H1 (cell line): ENCODE measurements around the gene KLHL35. TPM values are rescaled to one million over a fixed set of nuclear protein-coding genes. Genes with fewer than 3 reads are reported as not detected.

Source experiments
- CTCF ChIA-PET: fragments of 300-600 bp; sonication (Branson Sonifier 250); formaldehyde crosslinking; loops from one replicate; lab custom pipeline; 2021; ENCODE audit not compliant: partially characterized antibody; lab: Charles Lee
- POLR2A ChIA-PET: fragments of 300-600 bp; sonication (Branson Sonifier 250); formaldehyde crosslinking; loops from one replicate; lab custom pipeline; 2021; ENCODE audit warnings: inconsistent platforms; ENCODE audit not compliant: partially characterized antibody; lab: Charles Lee
- DNase-seq, 2 experiments: peaks; one replicate each; pipeline versions ENCODE4 v3.0.0 to v3.0.0-alpha.2; 2010 to 2022; ENCODE audit warnings: low spot score in 2 of 2, low read depth in 1 of 2, mixed read lengths in 1 of 2
- FAIRE-seq: peaks from 2 replicates; lab custom pipeline; 2011; peaks lifted over from hg19 to GRCh38; lab: Jason Lieb, UNC
- H2AFZ ChIP-seq: 2 replicates; pipeline ENCODE4 v1.8.1; 2012; ENCODE audit warnings: low read length, inconsistent platforms
- H2AK5ac ChIP-seq: 2 replicates; pipeline ENCODE4 v1.6.1; 2013; ENCODE audit warnings: low read depth, low read length
- H2BK120ac ChIP-seq: replicated peaks from 2 replicates; pipeline ENCODE3; 2013; ENCODE audit warnings: low read depth, low read length, inconsistent platforms
- H2BK12ac ChIP-seq: 2 replicates; pipeline ENCODE4 v1.6.1; 2013; ENCODE audit warnings: low read depth, low read length
- H2BK15ac ChIP-seq: 2 replicates; pipeline ENCODE4 v1.6.1; 2013; ENCODE audit warnings: low read length
- H2BK20ac ChIP-seq: 2 replicates; pipeline ENCODE4 v1.6.1; 2013; ENCODE audit warnings: low read length
- H2BK5ac ChIP-seq: 2 replicates; pipeline ENCODE4 v1.6.1; 2013; ENCODE audit warnings: low read depth, low read length
- H3K14ac ChIP-seq: 2 replicates; pipeline ENCODE4 v1.6.1; 2013; ENCODE audit warnings: inconsistent platforms; ENCODE audit not compliant: insufficient read length
- H3K18ac ChIP-seq: 2 replicates; pipeline ENCODE4 v1.6.1; 2013; ENCODE audit warnings: low read length; ENCODE audit errors: extremely low read depth
- H3K23ac ChIP-seq: 2 replicates; pipeline ENCODE4 v1.6.1; 2013; ENCODE audit warnings: inconsistent platforms; ENCODE audit not compliant: insufficient read length
- H3K23me2 ChIP-seq: 2 replicates; pipeline ENCODE4 v1.6.1; 2013; ENCODE audit warnings: low read depth, low read length
- H3K27ac ChIP-seq: 2 replicates; pipeline ENCODE4 v1.6.1; 2011; ENCODE audit warnings: low read depth, low read length, inconsistent platforms
- H3K27me3 ChIP-seq, 4 experiments: replicated peaks in 1 of 4; 1 replicate in 1 of 4; 2 replicates in 3 of 4; pipeline versions ENCODE4 v1.6.1 to v1.8.1; 2011 to 2013; ENCODE audit warnings: low read length in 3 of 4, mild to moderate bottlenecking in 3 of 4, inconsistent platforms in 2 of 4, mixed read lengths in 2 of 4, moderate library complexity in 1 of 4; ENCODE audit not compliant: control insufficient read depth in 3 of 4, insufficient read depth in 3 of 4; ENCODE audit errors: extremely low read depth in 1 of 4
- H3K36me3 ChIP-seq, 4 experiments: 2 replicates each; pipeline versions ENCODE4 v1.6.1 to v1.8.1; 2011 to 2013; ENCODE audit warnings: mild to moderate bottlenecking in 4 of 4, low read length in 3 of 4, moderate library complexity in 2 of 4, control low read depth in 1 of 4, inconsistent platforms in 1 of 4; ENCODE audit not compliant: insufficient read depth in 4 of 4, control insufficient read depth in 2 of 4
- H3K4ac ChIP-seq: replicated peaks from 2 replicates; pipeline ENCODE3; 2013; ENCODE audit warnings: low read length, low read depth, mixed read lengths, inconsistent platforms; ENCODE audit not compliant: insufficient read length
- H3K4me1 ChIP-seq, 4 experiments: replicated peaks in 1 of 4; 1 replicate in 1 of 4; 2 replicates in 3 of 4; pipeline versions ENCODE4 v1.6.1 to v1.8.1; 2011 to 2013; ENCODE audit warnings: low read length in 3 of 4, inconsistent platforms in 2 of 4, mixed read lengths in 1 of 4; ENCODE audit not compliant: insufficient read depth in 4 of 4, control insufficient read depth in 3 of 4
- H3K4me2 ChIP-seq, 2 experiments: 2 replicates each; pipeline versions ENCODE4 v1.6.1 to v1.8.1; 2011 to 2013; ENCODE audit warnings: low read depth in 2 of 2, low read length in 2 of 2, control low read depth in 1 of 2, inconsistent platforms in 1 of 2, mild to moderate bottlenecking in 1 of 2; ENCODE audit not compliant: insufficient read depth in 1 of 2
- H3K4me3 ChIP-seq, 4 experiments: fragments of 200-600, 300-600 bp in 1 of 4; sonication (generic), shearing (Covaris generic), sonication (Bioruptor Twin) in 1 of 4; 2 replicates each; pipeline versions ENCODE4 v1.5.1 to v1.8.1; 2011 to 2016; ENCODE audit warnings: low read length in 4 of 4, low read depth in 3 of 4, control low read depth in 2 of 4, inconsistent platforms in 2 of 4, mild to moderate bottlenecking in 2 of 4, mixed read lengths in 1 of 4, moderate library complexity in 1 of 4; ENCODE audit not compliant: insufficient read depth in 2 of 4; ENCODE audit errors: extremely low read depth in 1 of 4
- H3K56ac ChIP-seq: replicated peaks from 2 replicates; pipeline ENCODE3; 2013; ENCODE audit warnings: low read depth, mild to moderate bottlenecking, mixed read lengths, low read length, inconsistent platforms; ENCODE audit not compliant: insufficient read length
- H3K79me1 ChIP-seq: 2 replicates; pipeline ENCODE4 v1.6.1; 2013; ENCODE audit warnings: low read depth, low read length, control low read depth
- H3K79me2 ChIP-seq, 2 experiments: 2 replicates each; pipeline versions ENCODE4 v1.6.1 to v1.8.1; 2012 to 2013; ENCODE audit warnings: low read length in 2 of 2, mild to moderate bottlenecking in 2 of 2, inconsistent platforms in 1 of 2; ENCODE audit not compliant: insufficient read depth in 2 of 2, control insufficient read depth in 1 of 2
- H3K9ac ChIP-seq, 4 experiments: replicated peaks in 1 of 4; 1 replicate in 1 of 4; 2 replicates in 3 of 4; pipeline versions ENCODE4 v1.6.1 to v1.8.1; 2011 to 2013; ENCODE audit warnings: low read depth in 3 of 4, low read length in 3 of 4, control low read depth in 2 of 4, mild to moderate bottlenecking in 2 of 4, moderate library complexity in 2 of 4, inconsistent platforms in 1 of 4; ENCODE audit errors: extremely low read depth in 1 of 4
- H3K9me3 ChIP-seq, 2 experiments: 2 replicates each; pipeline versions ENCODE4 v1.6.1 to v1.8.1; 2012 to 2013; ENCODE audit warnings: mild to moderate bottlenecking in 2 of 2, moderate library complexity in 2 of 2, control low read depth in 1 of 2, inconsistent platforms in 1 of 2, low read depth in 1 of 2, low read length in 1 of 2, mixed read lengths in 1 of 2; ENCODE audit not compliant: insufficient read depth in 2 of 2
- H4K20me1 ChIP-seq, 2 experiments: replicated peaks in 1 of 2; 2 replicates each; pipeline versions ENCODE3 to v1.8.1; 2011 to 2013; ENCODE audit warnings: inconsistent platforms in 2 of 2, low read length in 2 of 2, mild to moderate bottlenecking in 1 of 2; ENCODE audit not compliant: insufficient read depth in 2 of 2, control insufficient read depth in 1 of 2
- H4K5ac ChIP-seq: 2 replicates; pipeline ENCODE4 v1.6.1; 2013; ENCODE audit warnings: low read length, low read depth, mixed read lengths, inconsistent platforms; ENCODE audit not compliant: insufficient read length
- H4K8ac ChIP-seq: 2 replicates; pipeline ENCODE4 v1.8.0; 2013; ENCODE audit warnings: mild to moderate bottlenecking, moderate library complexity, low read length, inconsistent platforms; ENCODE audit not compliant: insufficient read depth; ENCODE audit errors: extremely low read depth
- H4K91ac ChIP-seq: replicated peaks from 2 replicates; pipeline ENCODE3; 2013; ENCODE audit warnings: low read length, mixed read lengths, inconsistent platforms; ENCODE audit not compliant: insufficient read length
- ASH2L ChIP-seq: fragments of 200-600, 300-600 bp; sonication (generic); IDR thresholded peaks from one replicate; pipeline ENCODE4 v1.7.1; 2017; ENCODE audit warnings: low read length
- BACH1 ChIP-seq: IDR thresholded peaks from 2 replicates; pipeline ENCODE4 v1.6.1; 2012; ENCODE audit warnings: low read length, improper control_type of control experiment
- CBX5 ChIP-seq: fragments of 300-800, 300-1000 bp; sonication (generic); IDR thresholded peaks from 2 replicates; pipeline ENCODE4 v1.7.1; 2016; ENCODE audit warnings: antibody characterized with exemption, low read length, low read depth
- CEBPB ChIP-seq: IDR thresholded peaks from 2 replicates; pipeline ENCODE4 v1.6.1; 2012; ENCODE audit warnings: low read depth, low read length
- CREB1 ChIP-seq: IDR thresholded peaks from 2 replicates; pipeline ENCODE4 v1.6.1; 2012; ENCODE audit warnings: inconsistent platforms
- E2F6 ChIP-seq: IDR thresholded peaks from 2 replicates; pipeline ENCODE4 v1.6.1; 2012; ENCODE audit warnings: inconsistent platforms
- EZH2 ChIP-seq: fragments of 200-600 bp; sonication (generic); IDR thresholded peaks from 2 replicates; pipeline ENCODE4 v1.7.1; 2012; ENCODE audit warnings: low read depth, mild to moderate bottlenecking, moderate library complexity, low read length, inconsistent platforms; ENCODE audit not compliant: severe bottlenecking
- MAFK ChIP-seq: IDR thresholded peaks from 2 replicates; pipeline ENCODE4 v1.6.1; 2012; ENCODE audit warnings: low read depth, mild to moderate bottlenecking, improper control_type of control experiment, low read length
- NRF1 ChIP-seq: IDR thresholded peaks from 2 replicates; pipeline ENCODE4 v1.6.1; 2011; ENCODE audit warnings: mild to moderate bottlenecking, low read depth, low read length, improper control_type of control experiment
- PHF8 ChIP-seq: fragments of 200-600 bp; sonication (generic); conservative IDR thresholded peaks from 2 replicates; pipeline ENCODE4 v1.7.1; 2012; ENCODE audit warnings: low read depth, mild to moderate bottlenecking, inconsistent platforms, low read length, moderate library complexity
- POLR2AphosphoS5 ChIP-seq: IDR thresholded peaks from 2 replicates; pipeline ENCODE4 v1.6.1; 2011; ENCODE audit warnings: low read depth, low read length
- RFX5 ChIP-seq: IDR thresholded peaks from 2 replicates; pipeline ENCODE4 v1.6.1; 2011; ENCODE audit warnings: low read depth, low read length, improper control_type of control experiment, borderline replicate concordance
- SIRT6 ChIP-seq: IDR thresholded peaks from one replicate; pipeline ENCODE4 v1.7.1; 2012; ENCODE audit warnings: low read length, inconsistent platforms
- TAF1 ChIP-seq: IDR thresholded peaks from 2 replicates; pipeline ENCODE4 v1.6.1; 2011; ENCODE audit warnings: mild to moderate bottlenecking, low read depth, low read length
- ZNF274 ChIP-seq: IDR thresholded peaks from 2 replicates; pipeline ENCODE4 v1.7.0; 2012; ENCODE audit warnings: low read length, borderline replicate concordance; ENCODE audit errors: extremely low read depth
- WGBS, 2 experiments: shearing (Covaris generic) in 1 of 2; methylation state at CpG; one replicate each; pipeline versions ENCODE4 v1.1.6 to v1.1.7; 2013 to 2015; ENCODE audit warnings: low lambda C conversion rate in 2 of 2, mixed read lengths in 2 of 2, inconsistent platforms in 1 of 2, low coverage in 1 of 2, missing lambda C conversion rate in 1 of 2; ENCODE audit not compliant: insufficient replicate concordance in 2 of 2, insufficient coverage in 1 of 2, insufficient read length in 1 of 2; ENCODE audit errors: extremely low coverage in 1 of 2, missing lambda C conversion rate in 1 of 2; 5-methylcytosine and 5-hydroxymethylcytosine counted together
- polyA plus RNA-seq, 7 experiments: library from polyadenylated mRNA; depleted of rRNA in 3 of 7; stranded (reverse) in 5 of 7; unstranded in 2 of 7; fragments of >200 nt in 5 of 7; fragments of 200-250 nt in 2 of 7; gene quantifications; 1 replicate in 5 of 7; 2 replicates in 1 of 7; 4 replicates in 1 of 7; pipeline versions ENCODE4 v1.2.1 to v1.2.3, GENCODE V29; 2011 to 2013; ENCODE audit warnings: missing spikeins in 2 of 7, mixed read lengths in 2 of 7
- total RNA-seq: library from RNA; stranded (reverse); fragmentation: NEBNext Ultra II Directional; extraction: Animal tissue kit (Norgen Biotek cat#: 25700); gene quantifications from 2 replicates; pipeline ENCODE4 v1.2.1, GENCODE V29; 2021

The KLHL35 gene
- total and polyA plus RNA-seq, 2 of the 8 experiments (the other 6 are each of a cell fraction or from before 2014, with no cell fraction given) = 0.35 to 0.41 TPM

- Histone ChIP-seq H2BK12ac (no peak overlapping the region), H2AFZ (no peak overlapping the region), H3K56ac (no peak overlapping the region), H3K4ac (no peak overlapping the region), H3K14ac (no peak overlapping the region), H3K27ac (no peak overlapping the region), H3K23ac (no peak overlapping the region), H2BK120ac (no peak overlapping the region), H4K91ac (no peak overlapping the region), H3K9me3 (no peaks in the 10 kb centered on the region), H3K23me2 (0 out of 2 replicates have a peak, but pooled peaks cover 2% of the 10 kb centered on the region), H3K79me1 (no peaks in the 10 kb centered on the region), H3K4me1 (no peaks in the 10 kb centered on the region), H2AK5ac (no peak overlapping the region), H3K4me2 (no peak overlapping the region), H3K27me3 (no peaks in the 10 kb centered on the region; a peak in 1 of 7 replicates), H2BK15ac (no peak overlapping the region), H2BK20ac (no peak overlapping the region), H3K18ac (no peak overlapping the region), H3K36me3 (no peaks in the 10 kb centered on the region), H4K20me1 (peaks cover 0 to 2% of the 10 kb centered on the region in 2 experiments), H2BK5ac (no peak overlapping the region), H4K5ac (no peak overlapping the region), H3K79me2 (no peaks in the 10 kb centered on the region), H3K9ac (no peak overlapping the region), H3K4me3 (no peak overlapping the region), H4K8ac (no peak overlapping the region)
- WGBS, 2 experiments = 78% methylated on average over 5 of the region's 5 CpGs; no CpG with 5 or more reads in 1 of the 2 experiments
- ChIA-PET CTCF (interaction anchor here (1.8 to 9.3 kb wide), 3 partner anchors 22 to 82 kb away, joined by 15 to 318 read pairs (median 26); partner anchors contain the start of gene GDPD5), POLR2A (no interaction called here)
- DNase-seq (no peak), FAIRE-seq (no peak)
- no peak for TF ChIP-seq ASH2L
- TF ChIP-seq RFX5 = no peak
- TF ChIP-seq CBX5 = no peak
- TF ChIP-seq E2F6 = no peak
- no peak for TF ChIP-seq SIRT6
- TF ChIP-seq TAF1 = no peak
- no peak for TF ChIP-seq BACH1
- TF ChIP-seq MAFK = no peak
- no peak for TF ChIP-seq CEBPB
- no peak for TF ChIP-seq PHF8
- TF ChIP-seq ZNF274 = no peak
- no peak for TF ChIP-seq CREB1
- TF ChIP-seq EZH2 = no peak
- no peak for TF ChIP-seq POLR2AphosphoS5
- no peak for TF ChIP-seq NRF1
Observed at GRCh38 chr11:75447415-75447814, 14.4 kb upstream of the KLHL35 start.
